NT2/D1 (cell line): ENCODE measurements around the gene CDKN2AIPNL.
"Not testable (repeated sequence)": the region's sequence is repeated elsewhere in the genome, so short reads cannot be mapped to it uniquely, and the experiment has no call there.

ENCODE experiments used
- YY1 ChIP-seq: IDR thresholded peaks from 2 replicates; pipeline ENCODE4 v1.6.1; 2011; ENCODE audit not compliant: insufficient read length, insufficient read depth
- ZNF274 ChIP-seq: IDR thresholded peaks from 2 replicates; pipeline ENCODE4 v1.6.1; 2011; ENCODE audit warnings: mild to moderate bottlenecking, low read depth, low read length

DNA sequence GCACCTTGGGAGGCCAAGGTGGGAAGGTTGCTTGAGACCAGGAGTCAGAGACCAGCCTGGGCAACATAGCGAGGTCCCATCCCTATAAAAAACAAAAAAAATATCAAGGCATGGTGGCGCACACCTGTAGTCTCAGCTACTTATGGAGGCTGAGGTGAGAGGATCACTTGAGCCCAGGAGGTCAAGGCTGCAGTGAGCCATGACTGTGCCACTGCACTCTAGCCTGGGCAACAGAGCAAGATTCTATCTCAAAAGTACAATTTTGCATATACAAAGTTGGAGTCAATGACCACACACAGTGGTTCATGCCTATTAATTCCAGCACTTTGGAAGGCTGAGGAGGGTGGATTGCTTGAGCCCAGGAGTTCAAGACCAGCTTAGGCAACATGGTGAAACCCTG is 29.5 kb downstream of the CDKN2AIPNL start:
- not testable (repeated sequence) for TF ChIP-seq YY1, ZNF274
